Fibroblast of lung (primary cell): ENCODE measurements around the gene SRPK2.

Experiments
- EZH2 ChIP-seq: IDR thresholded peaks from 2 replicates; pipeline ENCODE4 v1.5.1; 2012; ENCODE audit warnings: low read length, control low read depth, mild to moderate bottlenecking; ENCODE audit errors: missing control alignments
- TF ChIP-seq, protein P1 (sequence below), 2 donors: IDR thresholded peaks in 1 of 2; conservative IDR thresholded peaks in 1 of 2; 1 replicate in 1 of 2; 2 replicates in 1 of 2; pipeline ENCODE4 v1.5.1; 2011 to 2012; ENCODE audit warnings: low read length in 2 of 2, control low read depth in 1 of 2, inconsistent platforms in 1 of 2, low read depth in 1 of 2, mild to moderate bottlenecking in 1 of 2

DNA sequence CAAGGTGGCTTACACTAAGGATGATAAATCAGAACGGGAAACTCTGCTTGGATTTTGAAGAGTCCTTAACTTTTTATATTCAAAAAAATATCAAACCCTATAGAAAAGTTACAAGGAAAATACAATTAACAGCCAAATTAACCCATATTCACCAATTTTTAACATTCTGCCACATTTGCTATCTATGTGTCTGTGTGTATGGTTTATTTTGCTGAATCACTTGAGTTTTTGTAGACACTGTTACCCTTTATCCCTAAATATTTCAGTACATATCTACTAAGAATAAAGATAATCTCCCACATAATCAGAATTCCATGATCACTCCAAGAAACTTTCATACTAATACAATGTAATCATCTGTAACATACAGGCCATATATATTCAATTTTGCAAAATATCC lies 1.2 kb upstream of the SRPK2 start:
- TF ChIP-seq, protein P1, sequence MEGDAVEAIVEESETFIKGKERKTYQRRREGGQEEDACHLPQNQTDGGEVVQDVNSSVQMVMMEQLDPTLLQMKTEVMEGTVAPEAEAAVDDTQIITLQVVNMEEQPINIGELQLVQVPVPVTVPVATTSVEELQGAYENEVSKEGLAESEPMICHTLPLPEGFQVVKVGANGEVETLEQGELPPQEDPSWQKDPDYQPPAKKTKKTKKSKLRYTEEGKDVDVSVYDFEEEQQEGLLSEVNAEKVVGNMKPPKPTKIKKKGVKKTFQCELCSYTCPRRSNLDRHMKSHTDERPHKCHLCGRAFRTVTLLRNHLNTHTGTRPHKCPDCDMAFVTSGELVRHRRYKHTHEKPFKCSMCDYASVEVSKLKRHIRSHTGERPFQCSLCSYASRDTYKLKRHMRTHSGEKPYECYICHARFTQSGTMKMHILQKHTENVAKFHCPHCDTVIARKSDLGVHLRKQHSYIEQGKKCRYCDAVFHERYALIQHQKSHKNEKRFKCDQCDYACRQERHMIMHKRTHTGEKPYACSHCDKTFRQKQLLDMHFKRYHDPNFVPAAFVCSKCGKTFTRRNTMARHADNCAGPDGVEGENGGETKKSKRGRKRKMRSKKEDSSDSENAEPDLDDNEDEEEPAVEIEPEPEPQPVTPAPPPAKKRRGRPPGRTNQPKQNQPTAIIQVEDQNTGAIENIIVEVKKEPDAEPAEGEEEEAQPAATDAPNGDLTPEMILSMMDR (conservative IDR thresholded peaks at IDR 0.05 in 1 of 2, IDR thresholded peaks at IDR 0.05 in 1 of 2; ENCODE audit: low read depth in 1 of 2, low read length in 2 of 2), result no peak
- no peak for TF ChIP-seq EZH2
